A549 (cell line): ENCODE measurements around the gene TMEM131.

ENCODE experiments used
- CTCF ChIP-seq: fragments of >200 bp; sonication (Bioruptor Twin); formaldehyde crosslinking; IDR thresholded peaks from 3 replicates; pipeline ENCODE4 v1.5.1; 2016
- EP300 ChIP-seq, 2 experiments: fragments of >200 bp; sonication (Bioruptor Twin); formaldehyde crosslinking; IDR thresholded peaks; 2 replicates in 1 of 2; 3 replicates in 1 of 2; pipeline ENCODE4 v1.6.1; 2016 to 2017
- HDAC2 ChIP-seq: fragments of 200-600 bp; sonication (generic); IDR thresholded peaks from 2 replicates; pipeline ENCODE4 v1.6.1; 2016
- KDM1A ChIP-seq: fragments of 200-600 bp; sonication (generic); IDR thresholded peaks from 2 replicates; pipeline ENCODE4 v1.6.1; 2016; ENCODE audit warnings: low read depth, mild to moderate bottlenecking
- KDM5A ChIP-seq: fragments of 200-600 bp; sonication (generic); IDR thresholded peaks from 2 replicates; pipeline ENCODE4 v1.6.1; 2016; ENCODE audit warnings: antibody characterized with exemption, mild to moderate bottlenecking
- MYC ChIP-seq: IDR thresholded peaks from 2 replicates; pipeline ENCODE4 v1.6.1; 2012; ENCODE audit warnings: mild to moderate bottlenecking, inconsistent platforms, low read length, improper control_type of control experiment, borderline replicate concordance
- PBX3 ChIP-seq: IDR thresholded peaks from 2 replicates; pipeline ENCODE4 v1.6.1; 2012
- SREBF2 ChIP-seq: fragments of 450-650 bp; IDR thresholded peaks from 2 replicates; pipeline ENCODE4 v1.6.1; 2014; ENCODE audit warnings: mild to moderate bottlenecking, moderate library complexity
- ZC3H11A ChIP-seq: fragments of 450-650 bp; IDR thresholded peaks from 2 replicates; pipeline ENCODE4 v1.6.1; 2014; ENCODE audit warnings: antibody characterized with exemption, mild to moderate bottlenecking

- TF ChIP-seq CTCF = no peak
- no peak for TF ChIP-seq SREBF2
- no peak for TF ChIP-seq ZC3H11A
- TF ChIP-seq EP300 (IDR thresholded peaks at IDR 0.05) = no peak
- no peak for TF ChIP-seq HDAC2
- TF ChIP-seq PBX3 = no peak
- TF ChIP-seq MYC = no peak
- no peak for TF ChIP-seq KDM5A
- no peak for TF ChIP-seq KDM1A
Measured at GRCh38 chr2:97724073-97724410, 271.7 kb downstream of the TMEM131 start.
